Calu3 (cell line): ENCODE measurements around the gene NUDT6. TPM values are rescaled to one million over a fixed set of nuclear protein-coding genes. Genes with fewer than 3 reads are reported as not detected.

ENCODE experiments used
- BruUV-seq: library from RNA; stranded (reverse); fragments of 400-500 nt; replicated peaks from 2 replicates; lab custom pipeline; 2021; lab: Mats Ljungman, UMichigan
- CTCF ChIA-PET: fragments of 300-600 bp; sonication (Branson Sonifier 250); formaldehyde crosslinking; loops from one replicate; lab custom pipeline; 2022; ENCODE audit warnings: antibody characterized with exemption; lab: Charles Lee
- DNase-seq: peaks from one replicate; pipeline ENCODE4 v3.0.0; 2022
- H3K27ac Mint-ChIP-seq: one replicate; pipeline ENCODE4 v1.8.0; 2022; ENCODE audit warnings: mixed read lengths; ENCODE audit not compliant: unreplicated experiment
- H3K27me3 Mint-ChIP-seq: one replicate; pipeline ENCODE4 v1.8.0; 2022; ENCODE audit warnings: mixed read lengths; ENCODE audit not compliant: unreplicated experiment
- H3K36me3 Mint-ChIP-seq: one replicate; pipeline ENCODE4 v1.8.0; 2022; ENCODE audit warnings: mild to moderate bottlenecking, moderate library complexity, mixed read lengths; ENCODE audit not compliant: insufficient read depth, unreplicated experiment
- H3K4me1 Mint-ChIP-seq: one replicate; pipeline ENCODE4 v1.8.0; 2022; ENCODE audit warnings: mild to moderate bottlenecking, low read depth, mixed read lengths; ENCODE audit not compliant: unreplicated experiment
- H3K4me3 Mint-ChIP-seq: one replicate; pipeline ENCODE4 v1.8.0; 2022; ENCODE audit warnings: mild to moderate bottlenecking, low read depth, moderate library complexity, mixed read lengths; ENCODE audit not compliant: unreplicated experiment
- H3K9me3 Mint-ChIP-seq: one replicate; pipeline ENCODE4 v1.8.0; 2022; ENCODE audit warnings: low read depth, mixed read lengths; ENCODE audit not compliant: unreplicated experiment
- intact Hi-C: fragments of 100-400 bp; cut with micrococcal nuclease; formaldehyde crosslinking; loops from one replicate; pipeline ENCODE4 v1.10.0; 2022; ENCODE audit not compliant: unreplicated experiment
- total RNA-seq: library from RNA; stranded (reverse); gene quantifications from 2 replicates; pipeline ENCODE4 v1.2.3, GENCODE V29; 2022
- TF ChIP-seq, protein P1 (sequence below): fragments of 200-600 bp; IDR thresholded peaks from one replicate; pipeline ENCODE4 v1.8.0; 2022; ENCODE audit warnings: antibody characterized with exemption; ENCODE audit not compliant: unreplicated experiment

Gene NUDT6
- total RNA-seq, 1 experiment from 2014 or later = 5.4 TPM

DNA sequence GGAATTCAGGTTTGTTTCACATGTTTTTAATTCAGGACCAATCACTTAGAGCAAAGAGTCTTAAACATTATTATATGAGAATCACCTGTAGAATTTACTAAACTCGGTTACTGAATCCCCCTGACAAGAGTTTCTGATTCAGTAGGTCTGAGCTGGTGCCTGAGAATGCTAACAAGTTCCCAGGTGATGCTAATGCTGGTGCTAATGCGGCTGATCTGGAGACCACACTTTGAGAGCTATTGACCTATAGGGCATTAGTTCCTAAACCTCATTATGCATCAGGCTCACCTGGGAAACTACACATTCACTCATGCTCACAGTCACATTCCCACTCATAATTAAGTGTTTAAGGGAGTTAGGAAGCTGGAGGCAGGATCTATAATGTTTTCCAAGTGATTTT, 36.1 kb upstream of the NUDT6 start:
- Mint-ChIP-seq H3K27ac (no peak overlapping the region), H3K4me3 (no peak overlapping the region), H3K27me3 (no peaks in the 10 kb centered on the region), H3K4me1 (no peaks in the 10 kb centered on the region), H3K36me3 (no peaks in the 10 kb centered on the region), H3K9me3 (no peaks in the 10 kb centered on the region)
- DNase-seq = no peak
- CTCF ChIA-PET = no interaction called here
- BruUV-seq = no TSS peak
- intact Hi-C loops = no loop called here
- TF ChIP-seq, protein P1, sequence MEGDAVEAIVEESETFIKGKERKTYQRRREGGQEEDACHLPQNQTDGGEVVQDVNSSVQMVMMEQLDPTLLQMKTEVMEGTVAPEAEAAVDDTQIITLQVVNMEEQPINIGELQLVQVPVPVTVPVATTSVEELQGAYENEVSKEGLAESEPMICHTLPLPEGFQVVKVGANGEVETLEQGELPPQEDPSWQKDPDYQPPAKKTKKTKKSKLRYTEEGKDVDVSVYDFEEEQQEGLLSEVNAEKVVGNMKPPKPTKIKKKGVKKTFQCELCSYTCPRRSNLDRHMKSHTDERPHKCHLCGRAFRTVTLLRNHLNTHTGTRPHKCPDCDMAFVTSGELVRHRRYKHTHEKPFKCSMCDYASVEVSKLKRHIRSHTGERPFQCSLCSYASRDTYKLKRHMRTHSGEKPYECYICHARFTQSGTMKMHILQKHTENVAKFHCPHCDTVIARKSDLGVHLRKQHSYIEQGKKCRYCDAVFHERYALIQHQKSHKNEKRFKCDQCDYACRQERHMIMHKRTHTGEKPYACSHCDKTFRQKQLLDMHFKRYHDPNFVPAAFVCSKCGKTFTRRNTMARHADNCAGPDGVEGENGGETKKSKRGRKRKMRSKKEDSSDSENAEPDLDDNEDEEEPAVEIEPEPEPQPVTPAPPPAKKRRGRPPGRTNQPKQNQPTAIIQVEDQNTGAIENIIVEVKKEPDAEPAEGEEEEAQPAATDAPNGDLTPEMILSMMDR = no peak

- H3K4me1 Mint-ChIP-seq = no peaks in the 10 kb centered on the region
- no peaks in the 10 kb centered on the region for H3K27me3 Mint-ChIP-seq
- BruUV-seq = no TSS peak
- DNase-seq = no peak
- CTCF ChIA-PET = no interaction called here
- intact Hi-C loops = no loop called here
- peaks cover 5% of the 10 kb centered on the region for H3K36me3 Mint-ChIP-seq
- TF ChIP-seq, protein P1 = no peak
- H3K4me3 Mint-ChIP-seq = no peak overlapping the region
- no peak overlapping the region for H3K27ac Mint-ChIP-seq
- no peaks in the 10 kb centered on the region for H3K9me3 Mint-ChIP-seq
Measured at GRCh38 chr4:122953924-122954323, 31.5 kb upstream of the NUDT6 start.

GRCh38 chr4:122952028-122952427, 29.6 kb upstream of the NUDT6 start:
- CTCF ChIA-PET = no interaction called here
- TF ChIP-seq, protein P1 = no peak
- Mint-ChIP-seq H3K9me3 (no peaks in the 10 kb centered on the region), H3K4me1 (no peaks in the 10 kb centered on the region), H3K27me3 (no peaks in the 10 kb centered on the region), H3K4me3 (no peak overlapping the region), H3K36me3 (peaks cover 5% of the 10 kb centered on the region), H3K27ac (no peak overlapping the region)
- intact Hi-C loops = no loop called here
- no TSS peak for BruUV-seq
- DNase-seq = no peak

- Mint-ChIP-seq H3K4me3 (no peak overlapping the region), H3K36me3 (peaks cover 5% of the 10 kb centered on the region), H3K27me3 (no peaks in the 10 kb centered on the region), H3K9me3 (peaks cover 3% of the 10 kb centered on the region), H3K27ac (no peak overlapping the region), H3K4me1 (no peaks in the 10 kb centered on the region)
- no TSS peak for BruUV-seq
- intact Hi-C loops = no loop called here
- CTCF ChIA-PET = interaction anchor here (0.9 kb wide), 1 partner anchor 252 kb away, joined by 3 read pairs; no protein-coding TSS in a partner anchor
- TF ChIP-seq, protein P1 = no peak
- no peak for DNase-seq
Measured at GRCh38 chr4:122948671-122949070, 26.3 kb upstream of the NUDT6 start.
